IMR-90 (cell line): Measurements from ENCODE around the gene NEUROD4. TPM values are rescaled to one million over a fixed set of nuclear protein-coding genes. Genes with fewer than 3 reads are reported as not detected.

Experiments used
- ATAC-seq: fragments of 200-7000 bp; cut with Tn5 transposase; 2 replicates; pipeline ENCODE4 v1.9.1; 2020; ENCODE audit warnings: low read depth, mild to moderate bottlenecking, moderate library complexity
- BruUV-seq: library from RNA; stranded (reverse); fragments of 400-500 nt; replicated peaks from 2 replicates; lab custom pipeline; 2021; lab: Mats Ljungman, UMichigan
- CTCF ChIA-PET: fragments of 300-600 bp; formaldehyde crosslinking; extraction: SDS; loops from one replicate; lab custom pipeline; 2021; ENCODE audit warnings: antibody characterized with exemption; lab: Yijun Ruan, JAX
- POLR2A ChIA-PET: fragments of 300-600 bp; sonication (Branson Sonifier 250); formaldehyde crosslinking; loops from one replicate; lab custom pipeline; 2022; ENCODE audit warnings: antibody characterized with exemption; ENCODE audit not compliant: unreplicated experiment; lab: Charles Lee
- DNase-seq: peaks from one replicate; pipeline ENCODE4 v3.0.0; 2013
- H2AFZ ChIP-seq: replicated peaks from 2 replicates; pipeline ENCODE3; 2013; ENCODE audit warnings: low read length, mild to moderate bottlenecking; ENCODE audit not compliant: poor library complexity
- H2AK5ac ChIP-seq: 2 replicates; pipeline ENCODE4 v1.6.1; 2013; ENCODE audit warnings: low read depth, low read length, inconsistent platforms
- H2AK9ac ChIP-seq: replicated peaks from 2 replicates; pipeline ENCODE3; 2013; ENCODE audit warnings: mild to moderate bottlenecking, low read depth, low read length, moderate library complexity; ENCODE audit not compliant: poor library complexity
- H2BK120ac ChIP-seq: 2 replicates; pipeline ENCODE4 v1.6.1; 2013; ENCODE audit warnings: low read depth, low read length, inconsistent platforms
- H2BK15ac ChIP-seq: 3 replicates; pipeline ENCODE4 v1.6.1; 2013; ENCODE audit warnings: low read depth, low read length, inconsistent platforms
- H2BK20ac ChIP-seq: 2 replicates; pipeline ENCODE4 v1.6.1; 2013; ENCODE audit warnings: low read depth, mild to moderate bottlenecking, inconsistent platforms, low read length, moderate library complexity
- H2BK5ac ChIP-seq: 2 replicates; pipeline ENCODE4 v1.6.1; 2013; ENCODE audit warnings: mild to moderate bottlenecking, low read depth, low read length, inconsistent platforms; ENCODE audit not compliant: poor library complexity, severe bottlenecking
- H3K14ac ChIP-seq: replicated peaks from 2 replicates; pipeline ENCODE4 v1.6.1; 2013; ENCODE audit warnings: low read depth, low read length, inconsistent platforms
- H3K18ac ChIP-seq: 2 replicates; pipeline ENCODE4 v1.6.1; 2013; ENCODE audit warnings: low read depth, low read length, control low read depth
- H3K23ac ChIP-seq: 2 replicates; pipeline ENCODE4 v1.6.1; 2013; ENCODE audit warnings: low read depth, low read length, inconsistent platforms
- H3K27ac ChIP-seq: 2 replicates; pipeline ENCODE4 v1.5.1; 2013; ENCODE audit warnings: mild to moderate bottlenecking, control low read depth, low read length; ENCODE audit not compliant: insufficient read depth
- H3K27me3 ChIP-seq: 2 replicates; pipeline ENCODE4 v1.6.1; 2013; ENCODE audit warnings: low read length; ENCODE audit not compliant: control insufficient read depth, insufficient read depth
- H3K36me3 ChIP-seq: 2 replicates; pipeline ENCODE4 v1.6.1; 2013; ENCODE audit warnings: low read length, mixed read lengths; ENCODE audit not compliant: control insufficient read depth, insufficient read depth
- H3K4ac ChIP-seq: 2 replicates; pipeline ENCODE4 v1.6.1; 2013; ENCODE audit warnings: low read depth, low read length, inconsistent platforms
- H3K4me1 ChIP-seq: 2 replicates; pipeline ENCODE4 v1.6.1; 2013; ENCODE audit warnings: low read length, mixed read lengths; ENCODE audit not compliant: control insufficient read depth, insufficient read depth
- H3K4me2 ChIP-seq: 2 replicates; pipeline ENCODE4 v1.6.1; 2013; ENCODE audit warnings: low read depth, mild to moderate bottlenecking, control low read depth, low read length, moderate library complexity
- H3K4me3 ChIP-seq: 2 replicates; pipeline ENCODE4 v1.5.1; 2013; ENCODE audit warnings: low read depth, mild to moderate bottlenecking, control low read depth, low read length, moderate library complexity; ENCODE audit not compliant: insufficient read depth
- H3K56ac ChIP-seq: 2 replicates; pipeline ENCODE4 v1.6.1; 2013; ENCODE audit warnings: low read length, inconsistent platforms; ENCODE audit not compliant: insufficient read depth; ENCODE audit errors: extremely low read depth
- H3K79me1 ChIP-seq, 2 experiments: 2 replicates each; pipeline ENCODE4 v1.6.1; 2013; ENCODE audit warnings: low read length in 2 of 2, inconsistent platforms in 1 of 2, low read depth in 1 of 2
- H3K9ac ChIP-seq: 2 replicates; pipeline ENCODE4 v1.6.1; 2013; ENCODE audit warnings: low read depth, low read length, control low read depth
- H3K9me1 ChIP-seq: 2 replicates; pipeline ENCODE4 v1.6.1; 2013; ENCODE audit warnings: low read length, inconsistent platforms; ENCODE audit not compliant: insufficient read depth
- H3K9me3 ChIP-seq: 2 replicates; pipeline ENCODE4 v1.6.1; 2013; ENCODE audit warnings: low read length; ENCODE audit not compliant: control insufficient read depth, insufficient read depth
- H4K20me1 ChIP-seq: 2 replicates; pipeline ENCODE4 v1.6.1; 2013; ENCODE audit warnings: low read length, inconsistent platforms; ENCODE audit not compliant: insufficient read depth
- H4K5ac ChIP-seq: 2 replicates; pipeline ENCODE4 v1.6.1; 2013; ENCODE audit warnings: mild to moderate bottlenecking, low read depth, low read length, control low read depth
- H4K8ac ChIP-seq, 2 experiments: 2 replicates each; pipeline ENCODE4 v1.6.1; 2013; ENCODE audit warnings: low read depth in 2 of 2, low read length in 2 of 2, control low read depth in 1 of 2, inconsistent platforms in 1 of 2
- H4K91ac ChIP-seq: 2 replicates; pipeline ENCODE4 v1.6.1; 2013; ENCODE audit warnings: low read depth, low read length, inconsistent platforms; ENCODE audit not compliant: insufficient read depth
- CEBPB ChIP-seq: IDR thresholded peaks from 2 replicates; pipeline ENCODE4 v1.6.1; 2012; ENCODE audit warnings: low read depth, low read length, improper control_type of control experiment
- MAZ ChIP-seq: IDR thresholded peaks from 2 replicates; pipeline ENCODE4 v1.6.1; 2012; ENCODE audit warnings: low read depth, mild to moderate bottlenecking, low read length, improper control_type of control experiment, moderate library complexity, borderline replicate concordance
- POLR2A ChIP-seq: IDR thresholded peaks from 2 replicates; pipeline ENCODE4 v1.6.1; 2012; ENCODE audit warnings: mild to moderate bottlenecking, low read depth, low read length
- RFX5 ChIP-seq: IDR thresholded peaks from 2 replicates; pipeline ENCODE4 v1.8.0; 2012; ENCODE audit warnings: low read depth, mild to moderate bottlenecking, low read length, moderate library complexity
- WGBS, 2 experiments: methylation state at CpG; one replicate each; pipeline versions ENCODE4 v1.1.5 to v1.1.7; 2013; ENCODE audit warnings: missing lambda C conversion rate in 2 of 2; ENCODE audit not compliant: insufficient read length in 1 of 2; ENCODE audit errors: extremely low coverage in 2 of 2; 5-methylcytosine and 5-hydroxymethylcytosine counted together
- dilution Hi-C: fragments of 300-500 bp; cut with HindIII; formaldehyde crosslinking; loops from one replicate; pipeline ENCODE4 v1.14.3; 2018; ENCODE audit warnings: low sequenced_read_pairs; ENCODE audit not compliant: unreplicated experiment
- in situ Hi-C: fragments of 300-500 bp; cut with MboI; formaldehyde crosslinking; loops from 3 replicates; pipeline ENCODE4 v1.14.3; 2019; ENCODE audit warnings: low sequenced_read_pairs, inconsistent platforms, mixed read lengths
- intact Hi-C: fragments of 100-400 bp; cut with micrococcal nuclease; formaldehyde crosslinking; loops from 2 replicates; pipeline ENCODE4 v1.10.0; 2022
- polyA plus RNA-seq, 3 experiments: library from polyadenylated mRNA; depleted of rRNA; stranded (reverse); fragments of >200 nt; gene quantifications; 2 replicates each; pipeline ENCODE4 v1.2.3, GENCODE V29; 2012; ENCODE audit warnings: low replicate concordance in 1 of 3
- total RNA-seq: library from RNA; depleted of rRNA; stranded (reverse); fragments of >200 nt; gene quantifications from 2 replicates; pipeline ENCODE4 v1.2.3, GENCODE V29; 2012
- TF ChIP-seq, protein P1 (sequence below): fragments of 150-350 bp; IDR thresholded peaks from 2 replicates; pipeline ENCODE4 v1.6.1; 2017; ENCODE audit warnings: mild to moderate bottlenecking, antibody characterized with exemption, low read length, low read depth

NEUROD4 gene
- total and polyA plus RNA-seq, 2 of the 4 experiments (the other 2 are of a cell fraction): not detected

DNA sequence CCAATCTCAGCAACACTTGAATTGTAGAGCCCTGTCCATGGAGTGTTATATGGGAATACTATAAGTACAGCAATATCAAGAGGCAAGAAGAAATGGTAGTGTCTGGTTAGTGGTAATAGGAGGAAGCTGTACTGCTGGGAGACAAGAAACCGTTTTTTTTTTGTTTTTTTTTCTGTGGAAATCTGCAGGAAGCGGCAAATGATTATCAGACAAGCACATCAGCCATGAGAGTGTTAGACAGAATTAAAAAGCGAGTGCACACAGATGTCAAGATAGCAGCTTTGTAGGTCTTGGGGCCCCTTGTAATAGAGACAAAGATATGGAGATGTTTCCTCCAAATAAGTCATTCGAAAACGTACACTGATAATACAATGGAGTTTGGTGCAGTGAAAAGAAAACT lies 41.9 kb upstream of the NEUROD4 start:
- TF ChIP-seq, protein P1, sequence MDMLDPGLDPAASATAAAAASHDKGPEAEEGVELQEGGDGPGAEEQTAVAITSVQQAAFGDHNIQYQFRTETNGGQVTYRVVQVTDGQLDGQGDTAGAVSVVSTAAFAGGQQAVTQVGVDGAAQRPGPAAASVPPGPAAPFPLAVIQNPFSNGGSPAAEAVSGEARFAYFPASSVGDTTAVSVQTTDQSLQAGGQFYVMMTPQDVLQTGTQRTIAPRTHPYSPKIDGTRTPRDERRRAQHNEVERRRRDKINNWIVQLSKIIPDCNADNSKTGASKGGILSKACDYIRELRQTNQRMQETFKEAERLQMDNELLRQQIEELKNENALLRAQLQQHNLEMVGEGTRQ: no peak
- no peak for TF ChIP-seq MAZ
- no peak for TF ChIP-seq POLR2A
- TF ChIP-seq CEBPB: no peak
- no peak for TF ChIP-seq RFX5
- H4K5ac ChIP-seq: no peak overlapping the region
- ATAC-seq (no peak), DNase-seq (no peak)
- BruUV-seq: no TSS peak
- no peak overlapping the region for H3K23ac ChIP-seq
- no peak overlapping the region for H2AK5ac ChIP-seq
- H2AFZ ChIP-seq: no peak overlapping the region
- no peak overlapping the region for H3K18ac ChIP-seq
- no peaks in the 10 kb centered on the region for H3K79me1 ChIP-seq
- no peak overlapping the region for H2BK20ac ChIP-seq
- H3K4me1 ChIP-seq: no peaks in the 10 kb centered on the region
- H3K36me3 ChIP-seq: no peaks in the 10 kb centered on the region
- H3K4me3 ChIP-seq: no peak overlapping the region
- no peak overlapping the region for H3K9ac ChIP-seq
- H2BK120ac ChIP-seq: no peak overlapping the region
- intact Hi-C loops (no loop called here), dilution Hi-C loops (no loop called here), in situ Hi-C loops (no loop called here)
- no peaks in the 10 kb centered on the region for H3K9me1 ChIP-seq
- H3K27ac ChIP-seq: no peak overlapping the region
- H3K4ac ChIP-seq: no peak overlapping the region
- no peak overlapping the region for H2BK5ac ChIP-seq
- no peak overlapping the region for H4K91ac ChIP-seq
- H3K56ac ChIP-seq: no peak overlapping the region
- H4K20me1 ChIP-seq: no peaks in the 10 kb centered on the region
- no peak overlapping the region for H3K4me2 ChIP-seq
- H2AK9ac ChIP-seq: no peak overlapping the region
- H3K9me3 ChIP-seq: no peaks in the 10 kb centered on the region
- no peak overlapping the region for H4K8ac ChIP-seq
- 0% methylated on average over 1 of the region's 5 CpGs; no CpG with 5 or more reads in 1 of the 2 experiments for WGBS, 2 experiments
- H2BK15ac ChIP-seq: no peak overlapping the region
- ChIA-PET POLR2A (no interaction called here), CTCF (interaction anchor here (1.2 kb wide), 1 partner anchor 15 kb away, joined by 3 read pairs; no protein-coding TSS in a partner anchor)
- peaks cover 1% of the 10 kb centered on the region; the same call in 1 of the 2 replicates for H3K27me3 ChIP-seq
- H3K14ac ChIP-seq: no peak overlapping the region
